ENCODE measurements around the gene DDC.

- no peak for TF ChIP-seq USF2 (IDR thresholded peaks at IDR 0.05)
- TF ChIP-seq CTCF (IDR thresholded peaks at IDR 0.05) = no peak
Observed at GRCh38 chr7:50603287-50603686, 38.1 kb upstream of the DDC start.
